Measurements from ENCODE around the gene SPINT4. TPM values are rescaled to one million over a fixed set of nuclear protein-coding genes. Genes with fewer than 3 reads are reported as not detected.

The SPINT4 gene
- total RNA-seq, 1 experiment from 2014 or later: not detected

GRCh38 chr20:45725134-45725533 is 3.0 kb downstream of the SPINT4 start:
- intact Hi-C loops (cut with micrococcal nuclease): no loop called here
- Histone ChIP-seq H3K4me1 (ENCODE audit: insufficient read depth, low read length) (no peaks in the 10 kb centered on the region), H4K20me1 (ENCODE audit: low read length) (no peaks in the 10 kb centered on the region), H3K9me2 (replicated peaks; ENCODE audit: low read length) (no peaks in the 10 kb centered on the region), H3K4me3 (ENCODE audit: low read length) (no peak overlapping the region), H3K4me2 (ENCODE audit: low read length) (no peak overlapping the region), H3K79me2 (ENCODE audit: low read length) (no peaks in the 10 kb centered on the region), H3K27ac (ENCODE audit: low read length) (no peak overlapping the region), H3K36me3 (ENCODE audit: low read depth, low read length) (no peaks in the 10 kb centered on the region), H2AFZ (ENCODE audit: low read length) (no peak overlapping the region), H3K9me3 (ENCODE audit: low read length) (no peaks in the 10 kb centered on the region), H3K9ac (ENCODE audit: low read length) (no peak overlapping the region), H3F3A (ENCODE audit: low read length, unreplicated experiment) (no peaks in the 10 kb centered on the region), H3K27me3 (ENCODE audit: low read length) (peaks cover 48% of the 10 kb centered on the region)
- BruUV-seq (replicated peaks): no TSS peak
- ChIA-PET POLR2A (ENCODE audit: unreplicated experiment) (no interaction called here), CTCF (no interaction called here)
- no peak for TF ChIP-seq EZH2phosphoT487 (IDR thresholded peaks at IDR 0.05; ENCODE audit: borderline replicate concordance, low read length)
- TF ChIP-seq, protein P1, sequence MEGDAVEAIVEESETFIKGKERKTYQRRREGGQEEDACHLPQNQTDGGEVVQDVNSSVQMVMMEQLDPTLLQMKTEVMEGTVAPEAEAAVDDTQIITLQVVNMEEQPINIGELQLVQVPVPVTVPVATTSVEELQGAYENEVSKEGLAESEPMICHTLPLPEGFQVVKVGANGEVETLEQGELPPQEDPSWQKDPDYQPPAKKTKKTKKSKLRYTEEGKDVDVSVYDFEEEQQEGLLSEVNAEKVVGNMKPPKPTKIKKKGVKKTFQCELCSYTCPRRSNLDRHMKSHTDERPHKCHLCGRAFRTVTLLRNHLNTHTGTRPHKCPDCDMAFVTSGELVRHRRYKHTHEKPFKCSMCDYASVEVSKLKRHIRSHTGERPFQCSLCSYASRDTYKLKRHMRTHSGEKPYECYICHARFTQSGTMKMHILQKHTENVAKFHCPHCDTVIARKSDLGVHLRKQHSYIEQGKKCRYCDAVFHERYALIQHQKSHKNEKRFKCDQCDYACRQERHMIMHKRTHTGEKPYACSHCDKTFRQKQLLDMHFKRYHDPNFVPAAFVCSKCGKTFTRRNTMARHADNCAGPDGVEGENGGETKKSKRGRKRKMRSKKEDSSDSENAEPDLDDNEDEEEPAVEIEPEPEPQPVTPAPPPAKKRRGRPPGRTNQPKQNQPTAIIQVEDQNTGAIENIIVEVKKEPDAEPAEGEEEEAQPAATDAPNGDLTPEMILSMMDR (conservative IDR thresholded peaks at IDR 0.05; ENCODE audit: low read depth, low read length): no peak
- no peak for TF ChIP-seq EZH2 (IDR thresholded peaks at IDR 0.05; ENCODE audit: low read length, unreplicated experiment)
- ATAC-seq (no peak), DNase-seq (no peak)

GRCh38 chr20:45727044-45727443 is 4.9 kb downstream of the SPINT4 start:
- no TSS peak for BruUV-seq (replicated peaks)
- Histone ChIP-seq H3K9ac (ENCODE audit: low read length) (no peak overlapping the region), H3K27ac (ENCODE audit: low read length) (no peak overlapping the region), H3K79me2 (ENCODE audit: low read length) (no peaks in the 10 kb centered on the region), H2AFZ (ENCODE audit: low read length) (no peak overlapping the region), H3K4me2 (ENCODE audit: low read length) (no peak overlapping the region), H3K27me3 (ENCODE audit: low read length) (peaks cover 47% of the 10 kb centered on the region), H3K9me3 (ENCODE audit: low read length) (peaks cover 5% of the 10 kb centered on the region; the same call in 1 of the 2 replicates), H3K4me1 (ENCODE audit: insufficient read depth, low read length) (no peaks in the 10 kb centered on the region), H3K9me2 (replicated peaks; ENCODE audit: low read length) (no peaks in the 10 kb centered on the region), H3F3A (ENCODE audit: low read length, unreplicated experiment) (no peaks in the 10 kb centered on the region), H4K20me1 (ENCODE audit: low read length) (no peaks in the 10 kb centered on the region), H3K36me3 (ENCODE audit: low read depth, low read length) (no peaks in the 10 kb centered on the region), H3K4me3 (ENCODE audit: low read length) (no peak overlapping the region)
- ChIA-PET POLR2A (ENCODE audit: unreplicated experiment) (no interaction called here), CTCF (no interaction called here)
- ATAC-seq (no peak), DNase-seq (no peak)
- TF ChIP-seq, protein P1 (conservative IDR thresholded peaks at IDR 0.05; ENCODE audit: low read depth, low read length): no peak
- TF ChIP-seq EZH2phosphoT487 (IDR thresholded peaks at IDR 0.05; ENCODE audit: borderline replicate concordance, low read length) (no peak), EZH2 (IDR thresholded peaks at IDR 0.05; ENCODE audit: low read length, unreplicated experiment) (no peak)
- intact Hi-C loops (cut with micrococcal nuclease): no loop called here

GRCh38 chr20:45732199-45732598 is 10.1 kb downstream of the SPINT4 start:
- Histone ChIP-seq H3K79me2 (ENCODE audit: low read length) (no peaks in the 10 kb centered on the region), H3K36me3 (ENCODE audit: low read depth, low read length) (no peaks in the 10 kb centered on the region), H3K9me3 (ENCODE audit: low read length) (peaks cover 16% of the 10 kb centered on the region), H3K4me3 (ENCODE audit: low read length) (no peak overlapping the region), H4K20me1 (ENCODE audit: low read length) (no peaks in the 10 kb centered on the region), H3K4me2 (ENCODE audit: low read length) (no peak overlapping the region), H2AFZ (ENCODE audit: low read length) (no peak overlapping the region), H3K9me2 (replicated peaks; ENCODE audit: low read length) (no peaks in the 10 kb centered on the region), H3K27ac (ENCODE audit: low read length) (no peak overlapping the region), H3K9ac (ENCODE audit: low read length) (no peak overlapping the region), H3F3A (ENCODE audit: low read length, unreplicated experiment) (no peaks in the 10 kb centered on the region), H3K4me1 (ENCODE audit: insufficient read depth, low read length) (no peaks in the 10 kb centered on the region), H3K27me3 (ENCODE audit: low read length) (peaks cover 5% of the 10 kb centered on the region; the same call in 1 of the 2 replicates)
- intact Hi-C loops (cut with micrococcal nuclease): no loop called here
- ChIA-PET POLR2A (ENCODE audit: unreplicated experiment) (interaction anchor here (0.6 kb wide), 1 partner anchor 874 kb away, joined by 3 read pairs; no protein-coding TSS in a partner anchor), CTCF (interaction anchor here (0.7 kb wide), 1 partner anchor 123 kb away, joined by 4 read pairs; no protein-coding TSS in a partner anchor)
- DNase-seq (no peak), ATAC-seq (no peak)
- BruUV-seq (replicated peaks): no TSS peak
- TF ChIP-seq EZH2 (IDR thresholded peaks at IDR 0.05; ENCODE audit: low read length, unreplicated experiment): no peak
- TF ChIP-seq, protein P1 (conservative IDR thresholded peaks at IDR 0.05; ENCODE audit: low read depth, low read length): no peak
- TF ChIP-seq EZH2phosphoT487 (IDR thresholded peaks at IDR 0.05; ENCODE audit: borderline replicate concordance, low read length): no peak

All from PC-3 (cell line).